NCI-H2227 treated with DMSO at 0.1 percent for 48 hours (cell line): Measurements from ENCODE around the gene NXN.
"Not testable (repeated sequence)": the region's sequence is repeated elsewhere in the genome, so short reads cannot be mapped to it uniquely, and the experiment has no call there.

Experiments used
- DNase-seq: peaks from one replicate; lab custom pipeline; 2025; lab: John Stamatoyannopoulos, UW

NXN gene

DNA sequence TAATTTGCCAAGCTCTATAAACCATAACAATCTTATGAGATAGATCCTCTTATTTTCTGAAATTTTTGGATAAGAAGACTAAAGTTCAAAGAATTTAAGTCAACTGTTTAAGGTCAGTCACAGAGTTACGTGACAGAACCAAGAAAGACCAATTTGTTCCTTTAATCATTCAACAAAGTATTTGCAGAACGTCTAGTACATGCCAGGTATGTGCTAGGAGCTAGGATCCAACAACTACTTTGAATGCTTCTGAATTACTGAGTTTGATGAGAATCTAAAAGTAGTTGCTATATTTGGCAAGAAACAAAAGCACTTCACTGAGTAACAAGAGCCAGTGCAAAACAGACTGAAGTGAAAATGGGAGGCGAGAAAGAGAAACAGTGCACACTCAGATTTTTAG is 212.5 kb downstream of the NXN start:
- no peak for DNase-seq

DNA sequence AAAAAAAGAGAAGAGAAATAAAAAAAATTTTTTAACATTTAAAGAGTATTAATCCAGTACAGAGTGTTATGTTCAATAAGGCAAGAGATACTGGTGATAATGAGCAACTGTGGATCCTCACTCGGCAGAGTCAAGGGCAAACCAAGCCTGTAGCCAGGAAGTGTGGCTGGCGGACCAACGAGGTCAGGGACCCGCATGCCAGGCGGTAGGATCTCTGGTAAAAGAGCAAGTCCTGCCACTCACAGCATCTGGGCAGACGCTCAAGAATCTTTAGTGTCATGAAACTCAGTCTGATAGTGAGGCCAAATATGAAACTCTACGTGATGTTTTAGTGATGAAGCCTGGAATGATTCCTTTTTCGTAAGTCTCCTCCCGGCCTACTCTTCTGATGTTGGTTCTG is 219.2 kb downstream of the NXN start:
- DNase-seq, result no peak

DNA sequence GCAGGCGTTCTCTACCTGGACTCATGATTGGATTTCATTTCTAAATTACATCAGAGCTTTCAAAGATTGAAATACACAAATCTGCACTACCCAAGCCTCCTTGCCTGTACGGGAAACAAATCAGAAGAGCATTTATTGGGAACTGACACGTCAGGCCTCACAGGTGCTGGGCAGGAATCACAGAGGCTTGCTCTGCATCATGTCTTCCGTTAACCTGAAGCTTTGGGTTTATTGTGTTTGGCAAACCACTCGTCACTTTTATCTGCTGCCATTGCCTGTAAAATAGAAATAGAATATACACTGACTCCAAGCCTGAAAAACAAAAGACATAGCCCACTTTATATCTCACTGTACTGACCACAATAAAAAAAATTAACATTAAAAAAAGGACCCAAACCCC is 219.6 kb downstream of the NXN start:
- DNase-seq, result no peak

DNA sequence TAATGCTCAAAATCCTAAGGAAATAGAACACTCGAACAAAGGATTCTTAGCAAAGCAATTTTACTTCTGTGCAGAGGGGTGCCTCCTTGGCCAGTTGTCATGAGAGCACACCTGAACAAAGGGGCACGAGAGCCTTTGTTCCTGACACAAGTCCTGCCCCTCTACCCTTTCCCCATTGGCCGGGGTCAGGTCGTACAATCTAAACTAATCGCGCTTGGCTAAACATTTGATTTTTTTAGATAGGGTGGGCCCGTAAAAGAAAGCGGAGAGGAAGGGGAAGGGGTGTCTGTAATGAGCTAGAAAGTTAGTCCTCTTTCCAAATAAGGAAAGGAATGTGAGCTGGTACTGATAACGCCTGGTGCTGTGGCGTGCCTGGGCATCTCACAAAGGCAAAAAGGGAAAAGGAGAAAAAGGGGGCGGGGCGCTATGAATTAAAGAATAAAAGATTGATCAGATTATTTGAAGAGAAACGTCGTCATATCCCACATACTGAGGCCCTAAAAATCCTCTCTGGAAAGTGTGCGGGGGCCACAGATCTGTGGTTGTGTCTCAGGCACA is 223.5 kb downstream of the NXN start:
- DNase-seq, result not testable (repeated sequence)

DNA sequence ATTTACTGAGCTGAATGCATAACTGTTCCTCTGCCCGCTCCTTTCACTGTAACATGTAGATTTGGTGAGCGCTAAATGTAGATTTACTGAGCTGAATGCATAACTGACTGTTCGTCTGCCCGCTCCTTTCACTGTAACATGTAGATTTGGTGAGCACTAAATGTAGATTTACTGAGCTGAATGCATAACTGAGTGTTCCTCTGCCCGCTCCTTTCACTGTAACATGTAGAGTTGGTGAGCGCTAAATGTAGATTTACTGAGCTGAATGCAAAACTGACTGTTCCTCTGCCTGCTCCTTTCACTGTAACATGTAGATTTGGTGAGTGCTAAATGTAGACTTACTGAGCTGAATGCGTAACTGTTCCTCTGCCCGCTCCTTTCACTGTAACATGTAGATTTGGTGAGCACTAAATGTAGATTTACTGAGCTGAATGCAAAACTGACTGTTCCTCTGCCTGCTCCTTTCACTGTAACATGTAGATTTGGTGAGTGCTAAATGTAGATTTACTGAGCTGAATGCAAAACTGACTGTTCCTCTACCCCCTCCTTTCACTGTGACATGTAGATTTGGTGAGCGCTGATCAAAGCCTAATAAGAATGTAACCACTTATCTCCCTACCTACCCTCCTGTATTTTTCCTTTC is 224.1 kb downstream of the NXN start:
- DNase-seq, result not testable (repeated sequence)

DNA sequence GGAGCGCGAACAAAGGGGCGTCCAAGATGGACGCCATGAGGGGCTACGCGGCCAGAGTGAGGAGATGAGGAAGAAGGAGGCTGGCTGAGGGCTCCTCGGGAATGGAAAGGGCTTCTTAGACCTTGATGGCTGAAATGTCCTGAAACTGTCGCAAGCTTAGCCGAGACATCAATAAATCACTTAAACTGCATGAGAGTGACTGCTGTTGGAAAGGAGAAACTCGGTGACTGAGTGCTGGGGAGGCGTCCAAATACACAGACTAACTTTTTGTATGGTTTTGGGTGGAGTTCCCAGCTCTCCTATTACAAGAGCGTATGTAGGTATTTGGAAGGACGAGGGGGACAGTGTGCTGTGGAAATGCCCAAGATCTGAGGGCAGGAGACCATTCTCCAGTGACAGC is 226.2 kb downstream of the NXN start:
- DNase-seq, result no peak

DNA sequence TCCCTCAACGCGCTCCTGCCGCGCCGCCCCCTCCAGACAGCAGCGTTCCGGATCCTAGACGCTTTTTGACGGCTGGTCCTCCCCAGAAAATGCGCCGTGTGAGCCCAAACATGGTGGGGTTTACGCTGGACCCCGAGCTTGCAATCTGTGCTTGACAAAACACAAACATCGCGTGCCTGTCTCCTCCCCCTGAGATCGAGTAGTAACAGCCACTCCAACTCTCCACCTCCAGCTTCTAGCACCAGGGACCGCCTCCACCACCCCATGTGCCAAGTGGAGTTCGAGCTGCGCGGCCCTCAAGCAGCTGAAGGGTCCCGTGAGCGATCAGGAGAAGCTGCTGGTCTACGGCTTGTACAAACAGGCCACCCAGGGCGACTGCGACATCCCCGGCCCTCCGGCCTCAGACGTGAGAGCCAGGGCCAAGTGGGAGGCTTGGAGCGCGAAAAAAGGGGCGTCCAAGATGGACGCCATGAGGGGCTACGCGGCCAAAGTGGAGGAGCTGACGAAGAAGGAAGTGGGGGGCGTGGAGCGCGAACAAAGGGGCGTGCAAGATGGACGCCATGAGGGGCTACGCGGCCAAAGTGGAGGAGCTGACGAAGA is 226.9 kb downstream of the NXN start:
- DNase-seq, result peak; percentile 23

DNA sequence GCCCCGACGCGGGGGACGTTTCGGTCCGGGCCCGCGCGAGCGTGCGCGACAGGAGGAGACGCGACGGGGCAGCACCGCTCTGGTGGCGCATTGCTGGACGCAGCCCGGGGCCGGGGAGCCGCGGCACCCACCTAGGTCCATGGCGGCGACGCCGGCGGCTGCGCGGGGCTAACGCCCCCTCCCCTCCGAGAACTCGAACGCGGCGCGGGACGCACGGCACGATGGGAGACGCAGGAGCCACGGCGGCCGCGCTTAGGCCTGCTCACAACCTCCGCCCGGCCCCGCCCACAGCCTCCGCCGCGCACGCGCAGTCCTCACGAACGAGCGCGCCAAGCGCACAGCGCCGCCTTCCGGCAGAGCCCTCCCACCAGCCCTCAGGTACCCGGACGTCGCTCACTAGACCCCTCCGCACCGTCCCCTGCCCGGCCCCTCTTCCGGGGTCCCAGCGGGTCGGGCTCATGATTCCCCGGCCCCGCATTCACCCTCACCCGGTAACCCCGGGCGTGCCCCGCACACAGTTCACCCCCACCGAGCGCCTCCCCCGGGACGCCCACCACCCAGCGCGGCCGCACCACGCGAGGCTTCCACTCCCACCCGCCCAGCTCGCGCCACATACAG is 227.5 kb downstream of the NXN start, which contains the start of gene GEMIN4:
GEMIN4 (minus strand) TSS at position 263 of the 618 bp plus-strand sequence; CDS start at position 141, 122 bp downstream.
- DNase-seq, result peak; percentile 80

DNA sequence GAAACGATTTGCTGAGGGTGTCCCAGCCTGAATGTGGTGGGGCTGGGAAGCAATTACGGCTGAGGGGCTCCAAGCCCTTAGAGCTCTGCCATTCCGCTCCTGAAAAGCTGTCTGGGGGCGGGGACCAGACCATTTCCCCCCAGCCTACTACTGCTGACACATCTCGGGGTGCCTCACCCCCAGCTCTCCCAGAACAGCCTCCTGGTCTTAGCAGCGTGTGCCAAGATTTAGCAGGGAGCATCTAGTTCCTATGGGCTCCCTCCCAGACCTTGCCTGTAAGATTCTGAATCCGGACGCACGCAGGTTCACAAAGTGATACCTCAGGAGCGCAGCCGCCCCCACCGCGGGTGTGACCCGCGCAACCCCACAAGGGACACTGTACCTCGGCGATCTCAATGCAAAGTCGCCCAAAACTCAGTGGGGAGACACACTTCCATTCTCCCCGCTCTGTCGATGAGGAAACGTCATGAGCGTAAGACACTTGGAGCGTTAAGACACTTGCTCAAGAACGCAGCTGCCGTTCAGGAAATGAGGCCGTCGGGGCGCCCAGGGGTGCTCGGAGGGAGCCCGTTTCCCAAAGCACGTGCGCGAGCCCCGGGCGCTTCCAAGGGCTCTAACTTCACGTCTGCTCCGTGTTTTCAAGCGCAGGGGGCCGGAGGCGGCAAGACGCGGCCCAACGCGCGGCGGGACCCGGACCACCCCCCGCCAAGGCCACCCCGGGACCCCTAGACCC is 228.1 kb downstream of the NXN start:
- DNase-seq, result no peak

DNA sequence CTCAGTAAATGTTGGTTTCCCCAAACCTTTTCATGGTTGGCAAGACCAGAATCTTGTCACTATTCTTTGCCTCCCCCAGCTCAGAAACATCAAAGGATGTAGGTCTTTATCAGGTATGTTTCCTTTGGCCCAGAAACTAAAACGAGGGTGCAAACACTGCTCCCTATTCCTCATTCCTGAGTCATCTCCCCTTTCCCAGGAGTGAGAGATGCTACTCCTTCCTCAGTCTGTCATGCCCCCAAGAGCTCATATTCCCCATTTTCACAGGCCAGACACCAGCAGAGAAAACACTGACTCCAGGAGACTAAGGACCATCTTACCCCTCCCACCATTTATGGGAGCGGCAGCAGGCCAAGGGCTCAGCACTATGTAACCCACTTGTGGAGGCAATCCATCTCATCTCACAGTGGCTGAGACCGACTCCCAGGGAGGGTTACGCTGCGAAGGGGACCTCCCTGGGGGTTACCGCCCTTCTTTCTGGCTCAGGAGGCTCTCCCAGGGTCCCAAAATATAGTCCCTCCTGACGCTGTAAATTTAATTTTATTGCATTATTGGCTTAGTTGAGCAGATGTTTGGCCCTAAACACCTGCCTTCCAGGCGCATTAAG is 229.0 kb downstream of the NXN start:
- no peak for DNase-seq

DNA sequence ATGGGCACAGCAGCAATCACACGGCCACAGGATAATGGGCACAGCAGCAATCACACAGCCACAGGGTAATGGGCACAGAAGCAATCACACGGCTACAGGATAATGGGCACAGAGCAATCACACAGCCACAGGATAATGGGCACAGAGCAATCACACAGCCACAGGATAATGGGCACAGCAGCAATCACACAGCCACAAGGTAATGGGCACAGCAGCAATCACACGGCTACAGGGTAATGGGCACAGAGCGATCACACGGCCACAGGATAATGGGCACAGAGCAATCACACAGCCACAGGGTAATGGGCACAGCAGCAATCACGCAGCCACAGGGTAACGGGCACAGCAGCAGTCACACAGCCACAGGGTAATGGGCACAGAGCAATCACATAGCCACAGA is 230.2 kb downstream of the NXN start:
- not testable (repeated sequence) for DNase-seq
